GM18907 (cell line): ENCODE results near the gene RASSF4.
"Not testable (repeated sequence)": the region's sequence is repeated elsewhere in the genome, so short reads cannot be mapped to it uniquely, and the experiment has no call there.

Experiments
- ATAC-seq: cut with Tn5 transposase; IDR thresholded peaks from one replicate; pipeline ENCODE4 v1.9.1; 2021; ENCODE audit warnings: mild to moderate bottlenecking, moderate library complexity; ENCODE audit not compliant: unreplicated experiment

The RASSF4 gene

DNA sequence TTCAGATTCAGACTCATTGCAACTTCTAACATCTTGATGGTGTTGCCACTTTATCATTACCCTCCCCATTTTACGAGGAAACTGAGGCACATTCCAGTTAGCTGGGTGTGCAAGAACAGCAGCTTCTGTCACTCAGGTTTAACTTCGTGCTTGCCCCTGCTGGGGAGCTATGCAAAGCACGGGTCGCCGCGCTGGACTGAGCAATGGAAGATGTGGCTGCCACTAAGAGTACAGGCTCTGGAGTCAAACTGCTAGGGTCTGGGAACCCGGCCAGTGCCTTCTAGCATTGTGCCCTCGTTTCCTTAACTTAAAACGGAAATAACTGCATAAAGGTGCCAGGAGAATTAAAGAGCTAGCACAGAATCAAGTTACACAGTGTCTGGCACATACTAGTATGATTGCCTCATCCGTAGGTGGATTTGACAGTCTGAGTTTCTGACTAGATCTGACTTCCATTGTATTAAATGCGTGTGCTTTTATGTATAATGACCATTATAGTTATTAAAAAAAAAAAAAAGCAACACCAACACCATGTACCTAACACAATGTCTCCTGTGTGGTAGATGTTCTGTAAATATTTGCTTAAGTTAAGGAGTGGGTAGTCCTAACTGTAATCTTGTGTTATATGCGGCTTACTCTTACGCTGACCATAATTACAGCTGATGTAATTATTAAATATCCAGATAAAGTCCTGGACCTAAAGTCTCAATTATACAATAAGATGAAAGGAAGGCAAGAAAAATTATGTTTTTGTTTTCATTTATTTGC, 42.0 kb downstream of the RASSF4 start:
- ATAC-seq, result peak; percentile 83

DNA sequence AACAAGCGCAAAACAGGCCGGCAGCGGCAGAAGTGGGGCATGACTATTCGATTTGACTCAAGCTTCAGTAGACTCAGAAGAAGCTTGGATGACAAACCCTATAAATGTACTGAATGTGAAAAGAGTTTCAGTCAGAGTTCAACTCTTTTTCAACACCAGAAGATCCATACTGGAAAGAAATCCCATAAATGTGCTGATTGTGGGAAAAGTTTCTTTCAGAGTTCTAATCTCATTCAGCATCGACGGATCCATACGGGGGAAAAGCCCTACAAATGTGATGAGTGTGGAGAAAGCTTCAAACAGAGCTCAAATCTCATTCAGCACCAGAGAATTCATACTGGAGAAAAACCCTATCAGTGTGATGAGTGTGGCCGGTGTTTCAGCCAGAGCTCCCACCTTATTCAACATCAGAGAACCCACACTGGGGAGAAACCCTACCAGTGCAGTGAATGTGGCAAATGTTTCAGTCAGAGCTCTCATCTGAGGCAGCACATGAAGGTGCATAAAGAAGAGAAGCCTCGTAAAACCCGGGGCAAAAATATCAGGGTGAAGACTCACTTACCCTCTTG, 43.9 kb downstream of the RASSF4 start:
- no peak for ATAC-seq

DNA sequence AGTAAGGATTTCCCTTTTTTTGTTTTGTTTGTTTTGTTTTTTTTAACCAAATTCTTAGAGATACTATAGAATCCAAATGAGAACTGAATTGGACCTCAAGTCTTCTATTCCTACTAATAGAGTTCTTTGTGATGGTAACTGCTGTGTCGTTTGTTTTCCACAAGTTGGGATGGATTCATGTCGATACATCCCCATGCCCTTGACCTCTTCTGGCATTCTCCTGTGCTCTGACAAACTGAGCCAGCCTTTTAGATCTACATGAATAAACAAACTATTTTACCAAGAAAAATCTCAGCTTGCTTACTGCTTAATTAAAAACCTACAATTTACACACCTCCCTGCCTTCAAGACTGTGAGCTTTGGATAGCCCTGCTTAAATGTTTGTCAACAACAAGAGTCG, 45.1 kb downstream of the RASSF4 start:
- no peak for ATAC-seq

DNA sequence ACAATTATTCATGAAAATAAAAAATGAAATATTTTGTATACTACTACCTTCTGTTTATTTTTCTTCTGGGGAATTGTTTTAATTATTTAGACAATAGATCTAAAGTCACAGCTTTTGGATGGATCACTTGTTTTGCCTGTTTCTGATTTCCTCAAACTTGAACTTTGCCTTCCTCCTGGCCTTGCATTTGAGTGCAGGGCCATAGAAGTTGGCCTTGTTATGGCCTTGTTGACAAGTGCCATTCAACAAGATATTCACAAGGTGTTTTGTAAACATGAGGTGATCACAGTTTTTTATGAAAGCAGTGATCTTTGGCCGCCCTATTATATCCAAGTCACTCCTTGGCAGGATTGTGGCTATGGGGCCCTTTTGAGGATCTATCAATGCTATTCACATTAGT, 45.7 kb downstream of the RASSF4 start:
- ATAC-seq, result no peak

DNA sequence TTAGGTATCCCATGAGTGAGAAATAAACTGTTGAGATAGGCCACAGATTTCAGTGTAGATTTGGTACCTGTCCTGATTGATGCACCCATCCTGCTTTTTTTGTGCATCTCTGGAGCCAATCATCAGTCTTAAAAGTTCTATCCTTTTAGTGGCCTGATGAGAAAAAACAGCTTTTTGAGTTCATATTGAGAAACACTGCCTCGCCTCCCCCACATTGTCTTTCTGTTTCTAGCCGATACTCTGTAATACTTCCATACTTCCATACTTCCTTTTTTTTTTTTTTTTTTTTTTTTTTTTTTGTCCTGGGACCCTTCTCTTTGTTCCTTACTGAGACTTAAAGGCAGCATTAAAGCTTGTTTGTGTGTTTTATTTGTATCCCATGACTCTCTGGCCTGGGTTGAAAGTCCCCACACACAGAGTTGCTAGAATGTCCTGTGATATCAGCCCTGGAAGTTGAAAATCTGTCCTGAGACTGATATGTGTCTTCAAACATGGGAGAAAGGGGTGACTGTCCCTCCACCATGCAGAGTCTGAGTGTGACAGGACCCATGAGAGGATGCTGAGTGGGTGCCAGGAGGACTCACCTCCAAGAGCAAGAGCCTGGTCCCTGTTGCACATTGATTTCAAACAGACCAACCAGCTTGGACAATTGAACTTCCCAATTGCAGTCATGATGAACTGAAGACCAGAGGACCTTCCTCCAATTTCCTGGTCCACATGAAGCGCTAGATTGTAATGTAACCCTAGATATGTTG, 46.9 kb downstream of the RASSF4 start:
- no peak for ATAC-seq

DNA sequence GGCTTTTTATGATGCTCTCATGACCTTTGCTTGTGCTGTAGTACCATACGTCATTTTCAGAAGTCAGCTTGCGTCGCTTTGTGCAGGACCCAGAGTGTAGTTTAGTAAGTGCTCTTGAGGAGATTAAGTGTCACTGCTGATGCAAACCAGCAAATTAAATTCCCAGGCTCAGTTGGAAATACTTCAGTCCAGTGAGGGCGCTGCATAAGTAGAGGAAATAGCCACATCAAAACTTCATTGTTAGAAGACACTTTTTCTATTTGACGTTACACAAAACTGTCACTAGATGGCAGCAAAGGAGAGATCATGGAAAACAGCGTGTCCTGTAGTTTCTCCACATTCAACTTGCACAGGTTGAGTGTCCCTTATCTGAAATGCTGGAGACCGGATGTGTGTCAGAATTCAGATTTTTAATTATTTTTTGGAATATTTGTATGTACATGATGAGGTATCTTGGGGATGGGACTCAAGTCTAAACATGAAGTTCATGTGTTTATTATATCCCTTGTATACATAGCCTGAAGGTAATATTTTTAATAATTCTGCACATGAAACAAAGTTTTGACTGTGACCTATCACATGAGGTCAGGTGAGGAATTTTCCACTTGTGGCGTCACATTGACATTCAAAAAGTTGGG, 49.0 kb downstream of the RASSF4 start:
- peak; percentile 91 for ATAC-seq

DNA sequence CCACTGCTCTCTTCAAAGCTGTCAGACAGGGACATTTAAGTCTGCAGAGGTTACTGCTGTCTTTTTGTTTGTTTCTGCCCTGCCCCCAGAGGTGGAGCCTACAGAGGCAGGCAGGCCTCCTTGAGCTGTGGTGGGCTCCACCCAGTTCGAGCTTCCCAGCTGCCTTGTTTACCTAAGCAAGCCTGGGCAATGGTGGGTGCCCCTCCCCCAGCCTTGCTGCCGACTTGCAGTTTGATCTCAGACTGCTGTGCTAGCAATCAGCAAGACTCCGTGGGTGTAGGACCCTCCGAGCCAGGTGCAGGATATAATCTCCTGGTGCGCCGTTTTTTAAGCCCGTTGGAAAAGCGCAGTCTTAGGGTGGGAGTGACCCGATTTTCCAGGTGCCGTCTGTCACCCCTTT, 55.0 kb downstream of the RASSF4 start:
- ATAC-seq, result not testable (repeated sequence)

DNA sequence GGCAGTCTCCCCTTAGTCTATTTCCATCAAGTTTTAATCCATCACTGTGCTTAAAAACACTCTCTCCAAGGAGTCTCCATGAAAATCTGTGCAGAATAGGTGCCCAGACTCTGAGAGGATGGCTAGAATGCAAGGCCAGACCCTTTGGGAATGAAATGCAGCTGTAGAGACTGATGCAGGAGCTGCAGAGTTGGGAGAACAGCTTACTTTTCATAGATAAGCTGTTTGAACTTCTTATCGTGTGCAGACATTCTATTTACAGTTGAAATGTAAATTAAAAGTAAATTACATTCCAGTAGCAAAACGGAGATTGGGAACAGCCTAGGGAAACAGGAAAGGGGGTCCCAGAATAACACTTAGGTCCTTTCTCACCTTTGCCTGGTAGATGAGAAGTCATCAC, 56.0 kb downstream of the RASSF4 start:
- no peak for ATAC-seq

DNA sequence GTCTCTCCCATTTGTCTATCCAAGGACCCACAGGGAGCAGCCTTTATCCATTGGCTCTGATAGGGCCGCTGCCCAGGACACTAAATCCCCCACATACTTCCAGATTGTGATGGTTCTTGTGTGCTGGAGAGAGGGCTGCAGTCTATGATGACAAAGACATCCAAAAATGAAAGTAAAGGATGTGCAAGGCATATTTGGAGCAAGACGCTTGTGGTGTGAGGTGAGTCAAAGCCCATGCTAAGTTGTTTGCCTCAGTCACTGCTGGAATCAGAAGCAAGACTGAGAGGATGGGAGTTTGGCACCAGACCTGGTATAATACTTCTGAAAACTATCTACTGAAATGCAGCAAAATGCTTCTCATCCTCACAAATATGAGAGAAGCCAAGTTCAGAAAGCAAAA, 63.8 kb downstream of the RASSF4 start:
- no peak for ATAC-seq

DNA sequence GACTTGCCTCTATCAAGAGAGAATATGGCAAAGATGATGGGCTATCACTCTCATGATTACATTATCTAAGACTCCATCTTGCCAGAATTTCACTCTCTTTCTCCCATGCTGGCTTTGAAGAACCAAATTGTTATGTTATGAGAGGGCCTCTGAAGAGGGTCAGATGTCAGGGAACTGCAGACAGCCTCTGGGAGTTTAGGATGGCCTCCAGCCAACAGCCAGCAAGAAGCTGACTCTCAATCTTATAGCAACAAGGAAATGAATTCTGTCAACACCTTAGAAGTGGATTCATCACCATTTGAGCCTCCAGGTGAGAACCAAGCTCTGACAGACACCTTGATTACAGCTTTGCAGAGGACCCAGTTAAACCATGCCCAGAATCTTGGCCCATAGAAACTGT, 74.7 kb downstream of the RASSF4 start:
- no peak for ATAC-seq

DNA sequence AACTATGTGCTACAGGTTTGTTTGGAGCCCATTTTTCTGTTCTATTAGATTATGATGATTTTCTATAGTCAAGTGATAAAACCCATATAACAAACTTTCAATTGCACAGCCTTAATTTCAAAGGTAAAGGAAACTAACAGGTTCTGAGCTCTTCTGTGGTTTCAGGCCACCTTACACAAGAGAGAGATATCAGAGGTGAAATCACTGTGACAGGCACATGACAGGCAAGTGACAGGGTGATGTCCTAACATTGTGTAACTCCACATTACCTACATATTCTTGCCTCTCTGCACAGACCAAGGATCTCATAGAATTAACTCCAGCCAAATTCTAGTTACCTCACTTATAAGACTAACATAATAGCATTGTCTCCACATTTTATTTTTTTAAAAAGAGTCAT, 76.1 kb downstream of the RASSF4 start:
- no peak for ATAC-seq

DNA sequence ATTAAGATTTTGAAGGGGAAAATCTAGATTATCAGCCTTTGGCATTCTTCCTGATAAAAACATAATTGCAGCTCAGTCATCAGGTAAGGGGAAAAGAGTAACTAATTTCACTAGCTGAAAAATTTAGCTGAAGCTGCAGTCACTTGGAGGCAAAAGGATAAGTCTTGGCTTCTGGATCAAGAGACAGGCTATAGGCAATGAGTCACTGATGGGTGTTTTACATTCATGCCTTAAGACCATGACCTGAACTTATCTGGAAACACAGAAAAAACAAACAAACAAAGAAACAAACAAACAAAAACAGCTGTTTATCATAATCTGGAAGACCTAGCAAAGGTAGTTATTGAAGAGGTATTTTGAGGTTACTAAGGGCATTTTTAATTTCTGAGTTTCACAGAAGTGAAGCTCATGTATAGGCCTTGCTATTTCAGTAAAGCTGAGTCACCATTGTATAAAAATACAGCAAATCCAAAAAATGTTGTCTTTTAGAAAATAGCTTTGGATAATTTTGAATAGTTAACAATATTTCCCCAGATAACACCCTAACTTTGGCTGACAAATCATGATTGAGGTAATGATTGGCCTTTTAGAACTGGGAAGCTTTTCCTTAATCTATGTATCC, 81.4 kb downstream of the RASSF4 start:
- ATAC-seq, result no peak

DNA sequence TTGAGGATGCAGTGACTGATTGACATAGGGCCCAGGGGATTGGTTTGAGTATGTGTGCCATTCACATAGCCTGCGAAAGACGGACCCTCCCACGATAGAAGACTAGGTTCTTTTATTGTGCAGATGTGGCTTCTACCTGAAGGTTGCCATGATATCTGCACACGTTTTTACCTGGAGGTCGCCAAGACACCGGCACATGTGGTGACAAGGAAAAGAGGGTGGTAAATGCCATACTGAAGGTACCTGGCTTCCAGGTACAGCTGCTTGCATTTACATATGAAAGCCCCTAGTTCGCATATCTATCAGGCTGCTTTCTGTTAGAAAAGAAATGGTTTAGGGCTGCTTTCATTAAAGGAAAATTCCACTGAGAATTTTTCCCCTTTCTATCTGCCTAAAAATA, 84.7 kb downstream of the RASSF4 start:
- no peak for ATAC-seq
